ENCODE data around the gene LSAMP.

DNA sequence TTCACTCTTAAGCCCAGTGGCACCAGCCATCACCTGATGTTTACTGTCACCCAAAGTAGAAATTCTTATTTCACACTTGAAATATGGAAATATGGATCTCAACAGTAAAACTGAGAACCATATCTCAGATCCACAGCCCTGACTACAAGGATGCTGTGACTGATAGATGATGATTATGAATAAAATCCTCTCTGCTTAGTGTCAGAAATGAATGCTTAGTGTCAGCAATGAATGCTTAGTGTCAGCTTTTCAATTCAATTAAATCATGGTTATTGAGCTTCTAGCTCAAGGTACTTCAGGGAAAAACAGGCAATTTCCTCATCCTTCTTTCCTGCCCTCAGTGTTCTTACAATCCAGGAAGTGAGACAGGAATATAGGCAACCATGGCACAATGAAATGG is 392.3 kb downstream of the LSAMP start:
- TF ChIP-seq POLR2AphosphoS5 (IDR thresholded peaks at IDR 0.05; ENCODE audit: low read depth, low read length) (no peak), POLR2A (IDR thresholded peaks at IDR 0.05; ENCODE audit: low read depth, low read length) (no peak), TAF1 (IDR thresholded peaks at IDR 0.05; ENCODE audit: low read depth, low read length) (no peak), SPI1 (IDR thresholded peaks at IDR 0.05; ENCODE audit: low read depth, low read length) (no peak), PAX5 (IDR thresholded peaks at IDR 0.05; ENCODE audit: insufficient read depth, low read length, severe bottlenecking) (no peak)

Measured in GM12891 (cell line).